ENCODE data around the gene CD99L2. TPM values are rescaled to one million over a fixed set of nuclear protein-coding genes. Genes with fewer than 3 reads are reported as not detected.

Gene CD99L2
- polyA plus RNA-seq, 1 donor: 37.1 TPM

GRCh38 chrX:150779385-150779784, 119.1 kb downstream of the CD99L2 start:
- DNase-seq: no peak

DNA sequence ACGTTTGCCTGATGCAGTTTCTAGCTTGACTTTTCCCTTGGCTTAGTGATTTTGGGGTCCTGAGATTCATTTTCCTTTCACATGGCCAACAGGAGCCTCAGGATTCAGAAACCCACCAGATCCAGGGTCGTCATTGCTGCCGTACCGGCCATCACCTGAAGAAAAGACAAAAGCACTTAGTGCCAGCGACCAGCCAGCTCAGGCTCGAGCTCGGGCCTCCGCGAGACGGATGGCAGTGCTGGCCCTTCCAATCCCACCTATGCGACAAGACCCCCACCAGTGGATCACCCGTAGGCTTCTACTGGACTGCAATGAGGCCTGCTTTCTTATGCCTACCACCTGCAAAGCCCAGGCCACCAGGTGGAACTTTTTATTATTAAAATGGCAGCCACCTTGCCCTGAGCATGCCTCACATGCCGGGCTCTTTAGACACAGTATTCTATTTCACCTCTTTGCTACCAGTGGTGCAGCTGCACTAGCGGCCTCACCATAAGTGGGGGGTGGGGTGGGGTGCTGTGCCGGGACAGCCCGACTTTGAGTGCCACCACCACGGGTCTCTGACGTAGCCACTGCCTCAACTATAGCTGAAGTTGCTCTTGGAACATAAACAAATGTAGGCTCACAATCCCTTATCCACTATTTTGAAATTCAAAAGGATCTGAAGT, 121.0 kb downstream of the CD99L2 start:
- DNase-seq: no peak

DNA sequence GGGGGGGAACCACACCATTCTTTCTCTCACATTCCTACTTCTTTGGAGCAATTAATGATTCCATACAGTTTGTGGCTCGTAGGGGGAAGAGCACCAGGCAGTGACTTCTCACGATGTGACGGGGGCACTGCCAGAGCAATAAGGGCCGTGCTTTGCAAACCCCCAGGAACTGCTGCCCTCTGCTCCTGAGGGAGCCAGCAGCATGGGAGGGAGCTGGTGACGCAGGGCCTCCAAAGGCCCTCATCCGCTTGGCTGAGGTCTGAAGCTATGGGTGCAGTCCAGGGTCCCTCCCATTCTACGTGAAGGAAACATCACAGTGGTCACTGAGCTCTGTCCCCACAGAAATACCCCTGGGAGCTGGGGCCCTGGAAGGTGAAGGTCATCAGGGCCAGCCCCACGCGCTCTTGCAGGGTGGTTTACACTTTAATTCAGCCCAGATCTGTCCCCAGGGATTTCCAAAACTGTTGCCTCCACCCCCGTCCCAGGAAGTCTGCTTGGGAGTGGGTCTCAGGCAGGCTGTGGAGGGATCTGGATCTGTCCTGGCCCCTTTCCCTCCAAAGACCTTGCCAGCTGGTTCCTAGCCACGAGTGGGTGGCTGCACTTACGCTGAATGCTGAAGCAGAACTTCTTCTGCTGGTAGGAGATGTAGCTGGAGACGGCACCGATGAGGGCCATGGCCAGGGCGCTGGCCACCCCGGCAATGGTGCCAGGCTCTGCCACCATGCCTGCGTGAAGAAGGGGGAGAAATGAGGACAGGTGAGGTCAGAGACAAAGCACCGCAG, 122.7 kb downstream of the CD99L2 start:
- no peak for DNase-seq

DNA sequence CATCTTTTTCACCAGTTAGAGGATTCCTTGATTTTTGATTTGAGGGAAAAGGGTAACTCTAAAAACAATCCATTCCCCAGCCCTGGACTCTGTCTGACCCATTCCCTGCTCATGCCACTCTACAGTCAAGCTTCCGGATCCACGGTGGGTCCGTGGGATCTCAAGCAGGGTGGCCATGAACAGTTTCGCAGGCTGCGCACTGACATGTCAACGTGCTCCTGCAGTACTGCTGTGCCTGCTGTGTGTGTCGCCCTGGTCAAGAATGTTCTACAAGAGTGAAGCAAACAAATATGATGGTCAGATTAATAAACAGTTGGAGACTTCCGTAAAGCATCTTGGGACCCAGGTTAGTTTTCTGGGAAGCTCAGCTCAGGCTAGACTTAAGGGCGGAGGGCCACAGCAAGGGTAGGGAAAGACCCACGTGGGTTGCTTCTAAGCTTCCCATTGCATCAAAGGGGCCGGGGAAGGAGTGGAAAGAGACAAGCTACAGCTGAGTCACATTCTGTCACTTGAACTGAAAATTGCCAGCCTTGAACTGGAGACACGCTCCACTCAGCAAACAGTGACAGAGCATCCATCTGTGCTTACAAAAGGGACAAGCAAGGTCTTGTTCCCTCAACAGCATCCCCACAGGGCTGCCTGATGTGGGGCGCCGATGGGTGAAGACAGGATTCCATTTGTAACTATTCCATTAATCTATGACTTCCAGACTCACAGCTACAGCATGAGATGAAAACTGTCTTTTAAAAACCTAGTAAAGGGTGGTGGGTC, 123.5 kb downstream of the CD99L2 start:
- no peak for DNase-seq

GRCh38 chrX:150773634-150774033, 124.8 kb downstream of the CD99L2 start:
- DNase-seq: no peak

DNA sequence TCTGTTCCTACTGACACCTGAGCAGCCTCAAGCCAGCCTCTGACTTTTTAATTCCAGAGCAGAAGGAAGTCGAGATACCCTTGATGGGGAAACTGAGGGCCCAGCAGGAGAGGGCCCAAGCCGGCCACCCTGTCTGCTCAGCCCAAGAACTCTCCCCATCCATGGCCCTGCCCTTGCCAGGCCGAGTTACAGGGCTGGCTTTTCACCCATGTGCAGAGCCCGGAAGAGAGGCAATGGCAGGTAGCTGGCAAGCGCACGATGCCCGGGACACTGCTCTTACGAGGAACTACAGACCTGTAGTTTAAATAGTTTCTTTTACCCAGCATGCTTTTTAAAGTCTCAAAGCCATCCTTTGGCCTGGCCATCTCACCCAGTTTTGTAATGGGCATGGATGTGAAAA, 125.4 kb downstream of the CD99L2 start:
- DNase-seq: no peak

DNA sequence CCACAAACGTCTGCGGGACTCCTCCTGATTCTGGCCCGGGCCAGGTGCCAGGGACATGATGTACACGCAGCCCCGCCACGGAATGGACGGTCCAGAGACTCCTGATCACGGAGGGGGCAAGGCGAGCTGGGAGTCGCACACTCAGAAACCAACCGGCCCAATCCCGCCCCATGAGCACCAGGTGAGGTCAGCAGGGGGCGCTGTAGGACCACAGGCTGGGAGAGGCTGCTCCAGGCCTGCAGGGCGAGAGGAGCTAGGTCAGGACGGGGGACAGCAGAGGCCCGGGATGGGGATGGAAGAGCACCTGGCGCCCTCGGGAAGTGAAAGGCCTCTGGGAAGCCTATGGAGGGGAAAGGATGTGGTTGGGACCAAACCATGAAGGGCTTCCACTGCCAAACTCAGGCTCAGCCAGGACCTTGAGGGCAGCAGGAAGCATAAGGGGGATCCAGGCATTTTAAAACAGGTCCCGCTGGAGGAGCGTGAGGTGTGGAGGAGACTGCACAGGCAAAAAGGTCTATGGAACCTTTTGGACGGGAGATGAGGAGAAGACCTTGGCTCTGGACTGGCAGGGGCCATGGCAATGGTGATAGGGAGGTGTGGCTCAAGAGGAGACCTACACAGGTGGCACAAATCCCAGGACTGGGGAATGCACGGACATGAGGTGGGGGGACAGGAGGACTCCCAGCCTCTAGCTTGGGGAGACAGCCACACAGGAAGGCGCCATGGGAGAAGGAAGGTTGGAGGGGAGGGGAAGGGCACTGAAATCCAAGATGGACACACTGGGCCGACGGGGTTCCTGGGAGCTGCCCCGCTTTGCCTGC, 126.1 kb downstream of the CD99L2 start:
- peak; percentile 58 for DNase-seq

- no peak for DNase-seq
These were observed 127.4 kb downstream of the CD99L2 start for GRCh38 chrX:150771116-150771515.

DNA sequence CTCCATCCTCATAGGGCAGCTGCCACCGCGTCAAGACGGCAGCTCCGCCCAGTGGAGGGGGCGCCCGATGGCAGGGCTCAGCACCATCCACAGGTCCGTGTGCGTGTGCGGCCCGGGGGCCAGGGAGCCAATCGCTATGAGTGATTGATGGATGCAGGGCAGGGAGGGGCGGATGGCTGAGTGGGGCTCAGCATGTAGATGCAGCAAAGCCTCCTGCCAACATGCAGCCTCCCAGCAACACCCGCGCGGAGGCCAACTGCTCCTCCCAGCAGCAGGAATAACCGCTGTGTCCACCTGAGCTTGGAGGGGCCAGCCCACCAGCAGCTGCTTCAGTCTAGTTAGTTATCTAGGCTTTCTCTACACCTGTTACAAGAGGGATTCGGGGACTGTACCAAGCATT, 127.8 kb downstream of the CD99L2 start:
- no peak for DNase-seq

DNA sequence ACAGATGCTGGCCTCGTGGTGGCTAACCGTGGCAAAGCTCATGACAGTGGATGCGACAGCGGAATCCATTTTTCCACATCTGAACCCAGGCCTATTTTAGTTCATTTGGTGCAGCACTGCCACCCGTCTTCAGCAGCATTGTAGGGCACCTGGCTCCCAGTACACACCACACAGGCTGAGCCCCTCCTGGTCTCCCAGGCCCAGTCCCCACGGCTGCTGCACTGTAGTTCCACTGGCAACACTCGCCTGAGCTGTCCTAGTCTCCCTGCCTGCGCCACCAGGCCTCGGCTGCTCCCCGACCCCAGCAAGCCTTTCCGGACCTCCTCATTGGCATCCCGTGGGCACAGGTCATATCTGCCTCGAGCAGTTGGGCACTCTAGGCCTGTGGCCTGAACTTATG, 129.1 kb downstream of the CD99L2 start:
- no peak for DNase-seq

GRCh38 chrX:150768580-150769190, 129.8 kb downstream of the CD99L2 start:
- DNase-seq: no peak

DNA sequence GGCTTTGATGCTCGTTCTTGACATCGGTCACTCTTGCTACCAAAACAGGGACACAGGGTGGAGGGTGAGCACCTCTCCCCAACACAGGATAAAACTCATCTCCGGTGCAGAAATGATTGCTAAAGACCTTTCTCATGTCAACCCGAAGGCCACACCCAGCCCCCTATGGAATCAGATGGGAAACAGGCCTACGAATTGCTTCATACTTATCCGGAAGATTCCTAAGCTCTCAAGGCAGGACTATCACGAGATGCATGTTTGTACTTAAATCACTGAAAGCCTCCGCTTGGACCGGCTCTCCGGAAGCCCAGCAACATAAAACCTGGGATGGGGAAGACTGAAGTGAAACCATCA, 130.4 kb downstream of the CD99L2 start:
- no peak for DNase-seq

DNA sequence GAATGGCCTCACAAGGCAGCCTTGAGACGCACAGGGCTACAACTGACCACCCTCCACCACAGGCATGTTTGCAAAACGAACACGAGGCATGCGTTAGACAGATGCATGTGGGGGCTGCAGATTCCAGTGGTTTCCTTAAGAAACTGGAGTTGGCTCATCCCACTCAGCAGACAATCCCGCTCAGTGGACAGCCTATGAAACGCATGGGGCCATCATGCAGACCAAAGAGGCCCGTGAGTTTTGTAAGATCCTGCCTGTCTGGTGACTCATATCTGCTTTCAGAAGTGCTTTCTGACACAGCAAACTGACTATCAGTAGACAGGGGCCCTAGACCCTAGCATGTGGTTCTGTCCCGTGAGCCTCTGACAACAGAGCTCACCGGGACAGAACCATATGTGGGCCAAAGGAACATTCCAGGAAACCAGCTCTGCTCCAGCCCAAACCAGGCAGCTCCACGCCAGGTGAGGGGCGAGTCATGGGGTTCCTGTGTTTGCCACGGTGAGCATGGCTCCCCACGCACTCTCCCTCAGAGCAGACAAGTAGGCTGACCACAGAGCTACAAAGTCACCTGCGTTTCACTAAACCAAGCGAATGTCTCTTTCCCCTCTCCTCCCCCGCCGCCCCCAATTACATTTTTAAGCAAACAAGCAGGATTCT, 130.9 kb downstream of the CD99L2 start:
- no peak for DNase-seq

DNA sequence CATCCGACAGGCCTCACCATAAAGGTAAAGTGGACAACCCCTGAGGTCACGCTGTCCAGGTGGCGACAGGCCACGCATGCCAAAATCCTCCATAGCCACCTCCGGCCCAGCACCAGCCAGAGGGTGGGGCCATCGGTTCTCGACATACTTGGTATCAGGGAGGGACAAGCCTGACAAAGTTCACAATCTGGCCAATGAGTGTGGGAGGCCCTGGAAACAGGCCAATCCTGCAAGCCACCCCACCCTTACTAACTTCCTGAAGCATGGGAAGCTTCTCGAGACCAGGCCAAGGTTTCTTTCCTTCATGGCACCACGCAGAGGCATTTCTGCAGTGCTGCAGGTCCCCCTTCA, 131.4 kb downstream of the CD99L2 start:
- DNase-seq: no peak

GRCh38 chrX:150766351-150767044, 132.0 kb downstream of the CD99L2 start:
- DNase-seq: no peak

DNA sequence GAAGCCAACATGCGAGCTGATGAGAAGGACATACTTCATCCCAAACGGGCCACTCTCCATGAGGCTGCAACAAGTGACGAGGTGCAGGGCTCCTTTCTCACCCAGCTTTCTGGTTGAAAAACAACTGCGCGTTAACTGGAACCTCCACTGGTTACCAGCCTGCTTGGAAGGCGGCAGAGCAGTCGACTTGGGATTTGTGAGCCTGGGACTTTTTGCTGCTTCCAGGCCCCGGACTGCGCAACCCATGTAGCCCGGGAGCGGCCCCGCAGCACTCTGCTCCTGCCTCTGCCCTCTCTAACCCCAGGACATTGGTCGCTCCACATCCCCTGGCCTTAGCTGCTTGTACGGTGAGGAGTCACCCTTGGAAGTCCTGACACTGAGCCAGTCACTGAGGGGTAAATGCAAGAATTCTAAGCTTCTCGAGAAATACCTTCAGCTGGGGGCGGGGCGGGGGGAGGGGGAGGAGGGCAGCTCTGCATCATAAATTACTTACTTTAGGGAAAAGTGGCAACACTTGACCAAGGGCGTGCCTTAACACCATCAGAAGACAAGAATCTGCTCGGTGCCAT, 132.6 kb downstream of the CD99L2 start:
- no peak for DNase-seq

DNA sequence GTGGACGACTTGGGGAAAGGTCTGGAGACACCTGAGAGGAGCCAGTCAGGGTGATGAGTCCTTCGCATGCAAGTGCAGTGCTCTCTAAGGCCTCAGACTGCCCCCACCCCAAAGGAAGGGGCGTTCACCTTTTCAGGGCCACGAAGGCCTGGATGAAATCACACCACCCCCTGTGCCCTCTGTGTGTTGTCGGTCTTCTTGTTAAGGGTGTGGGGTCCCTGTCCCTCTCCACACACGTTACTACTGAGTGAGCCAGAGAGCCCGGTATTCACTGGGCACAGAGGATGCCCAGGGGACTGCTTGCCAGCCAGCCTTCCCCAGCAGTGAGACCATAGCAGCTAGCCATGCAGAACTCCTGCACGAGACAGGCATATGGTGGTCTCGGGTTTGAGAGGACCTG, 133.2 kb downstream of the CD99L2 start:
- DNase-seq: no peak

DNA sequence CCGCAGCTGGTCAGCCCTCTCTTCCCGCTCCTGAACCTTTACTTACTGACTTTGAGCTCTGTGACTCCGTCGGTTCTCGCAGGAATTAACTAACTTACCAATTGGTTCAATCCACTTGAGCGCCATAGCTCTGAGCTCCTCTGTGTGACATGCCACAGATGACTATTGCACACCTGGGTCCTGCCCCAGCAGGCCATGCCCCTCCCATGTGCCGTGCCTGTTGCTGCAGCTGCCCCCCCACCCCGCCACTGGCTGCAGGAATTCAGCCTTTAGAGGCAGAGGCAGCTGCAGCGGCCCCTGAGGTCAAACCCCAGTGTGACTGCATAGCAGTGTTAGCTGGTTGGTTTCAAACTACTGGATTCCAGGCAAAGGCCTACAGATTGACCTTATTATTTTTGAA, 134.7 kb downstream of the CD99L2 start:
- DNase-seq: no peak

- no peak for DNase-seq
These were observed 135.1 kb downstream of the CD99L2 start for GRCh38 chrX:150763303-150763797.

Measured in hindlimb muscle (tissue), 1 donor.